Measurements from ENCODE around the gene RFLNA. TPM values are rescaled to one million over a fixed set of nuclear protein-coding genes. Genes with fewer than 3 reads are reported as not detected.

RFLNA gene
- total RNA-seq, 4 donors from 2014 or later = 0.38 to 1.2 (median 0.91) TPM; not detected in 1

GRCh38 chr12:124354400-124354799, 59.5 kb downstream of the RFLNA start:
- Histone ChIP-seq H3K36me3 (peaks cover 97% of the 10 kb centered on the region), H3K4me1 (peaks cover 26% of the 10 kb centered on the region), H3K4me3 (no peak overlapping the region), H3K27ac (no peak overlapping the region), H3K27me3 (no peaks in the 10 kb centered on the region), H3K9me3 (no peaks in the 10 kb centered on the region)
- no peak for TF ChIP-seq EP300 (IDR thresholded peaks at IDR 0.05)
- no peak for TF ChIP-seq POLR2AphosphoS5 (IDR thresholded peaks at IDR 0.05)
- no peak for TF ChIP-seq POLR2A (IDR thresholded peaks at IDR 0.05)
- TF ChIP-seq CTCF (IDR thresholded peaks at IDR 0.05) = no peak
- WGBS = 86% methylated on average over 5 of the region's 13 CpGs
- DNase-seq (ENCODE audit: low spot score in 2 of 2) = no peak

GRCh38 chr12:124356221-124356620, 61.3 kb downstream of the RFLNA start:
- no peak for TF ChIP-seq EP300 (IDR thresholded peaks at IDR 0.05)
- TF ChIP-seq CTCF (IDR thresholded peaks at IDR 0.05) = no peak
- TF ChIP-seq POLR2A (IDR thresholded peaks at IDR 0.05) = no peak
- no peak for TF ChIP-seq POLR2AphosphoS5 (IDR thresholded peaks at IDR 0.05)
- no peak for DNase-seq (ENCODE audit: low spot score in 2 of 2)
- peaks cover 42% of the 10 kb centered on the region for H3K4me1 ChIP-seq
- no peaks in the 10 kb centered on the region for H3K9me3 ChIP-seq
- no peaks in the 10 kb centered on the region for H3K27me3 ChIP-seq
- H3K36me3 ChIP-seq = peaks cover 79% of the 10 kb centered on the region
- H3K4me3 ChIP-seq = no peak overlapping the region
- WGBS = 97% methylated on average over 5 of the region's 5 CpGs
- no peak overlapping the region for H3K27ac ChIP-seq

GRCh38 chr12:124357616-124358015, 62.7 kb downstream of the RFLNA start:
- no peaks in the 10 kb centered on the region for H3K27me3 ChIP-seq
- H3K4me3 ChIP-seq = no peak overlapping the region
- no peak overlapping the region for H3K27ac ChIP-seq
- H3K36me3 ChIP-seq = peaks cover 74% of the 10 kb centered on the region
- 90% methylated on average over 15 of the region's 15 CpGs for WGBS
- no peak for DNase-seq (ENCODE audit: low spot score in 2 of 2)
- H3K4me1 ChIP-seq = peaks cover 42% of the 10 kb centered on the region
- TF ChIP-seq CTCF (IDR thresholded peaks at IDR 0.05) = no peak
- TF ChIP-seq POLR2A (IDR thresholded peaks at IDR 0.05) = no peak
- TF ChIP-seq POLR2AphosphoS5 (IDR thresholded peaks at IDR 0.05) = no peak
- no peak for TF ChIP-seq EP300 (IDR thresholded peaks at IDR 0.05)
- H3K9me3 ChIP-seq = no peaks in the 10 kb centered on the region

- no peak overlapping the region for H3K4me3 ChIP-seq
- H3K9me3 ChIP-seq = no peaks in the 10 kb centered on the region
- H3K27ac ChIP-seq = no peak overlapping the region
- peaks cover 35% of the 10 kb centered on the region for H3K4me1 ChIP-seq
- peaks cover 73% of the 10 kb centered on the region for H3K36me3 ChIP-seq
- H3K27me3 ChIP-seq = no peaks in the 10 kb centered on the region
- no peak for DNase-seq (ENCODE audit: low spot score in 2 of 2)
- TF ChIP-seq CTCF (IDR thresholded peaks at IDR 0.05) (no peak), EP300 (IDR thresholded peaks at IDR 0.05) (no peak), POLR2A (IDR thresholded peaks at IDR 0.05) (no peak), POLR2AphosphoS5 (IDR thresholded peaks at IDR 0.05) (no peak)
- 86% methylated on average over 9 of the region's 11 CpGs for WGBS
Observed at GRCh38 chr12:124358572-124358971, 63.7 kb downstream of the RFLNA start.

GRCh38 chr12:124359671-124360581, 65.0 kb downstream of the RFLNA start:
- Histone ChIP-seq H3K27me3 (no peaks in the 10 kb centered on the region), H3K27ac (peak overlapping the region; percentile 68), H3K4me3 (no peak overlapping the region), H3K4me1 (peaks cover 43% of the 10 kb centered on the region), H3K9me3 (no peaks in the 10 kb centered on the region), H3K36me3 (peaks cover 67% of the 10 kb centered on the region)
- WGBS = 38% methylated on average over 16 of the region's 37 CpGs
- peak; percentile 87 to 94 for DNase-seq (ENCODE audit: low spot score in 2 of 2)
- peak in 2 of 3 donors; percentile 40 to 42 for TF ChIP-seq POLR2AphosphoS5 (IDR thresholded peaks at IDR 0.05)
- TF ChIP-seq POLR2A (IDR thresholded peaks at IDR 0.05) = no peak

All from suprapubic skin (tissue), 4 donors.